PC-3 (cell line): Measurements from ENCODE around the gene SDSL. TPM values are rescaled to one million over a fixed set of nuclear protein-coding genes. Genes with fewer than 3 reads are reported as not detected.

Experiments
- ATAC-seq: fragments of 200-7000 bp; cut with Tn5 transposase; 2 replicates; pipeline ENCODE4 v1.9.1; 2020; ENCODE audit warnings: mild to moderate bottlenecking, moderate library complexity
- BruUV-seq: library from RNA; stranded (reverse); fragments of 400-500 nt; replicated peaks from 2 replicates; lab custom pipeline; 2021; lab: Mats Ljungman, UMichigan
- CTCF ChIA-PET: fragments of 300-600 bp; sonication (Branson Sonifier 250); formaldehyde crosslinking; loops from one replicate; lab custom pipeline; 2022; ENCODE audit warnings: antibody characterized with exemption; lab: Charles Lee
- POLR2A ChIA-PET: fragments of 300-600 bp; sonication (Branson Sonifier 250); formaldehyde crosslinking; loops from one replicate; lab custom pipeline; 2022; ENCODE audit warnings: antibody characterized with exemption; ENCODE audit not compliant: unreplicated experiment; lab: Charles Lee
- DNase-seq: peaks from one replicate; pipeline ENCODE4 v3.0.0-alpha.2; 2015
- H2AFZ ChIP-seq: fragments of 300-600 bp; sonication (generic); 2 replicates; pipeline ENCODE4 v1.6.0; 2016; ENCODE audit warnings: antibody characterized with exemption, low read length
- H3F3A ChIP-seq: fragments of 300-600 bp; sonication (generic); one replicate; pipeline ENCODE4 v1.6.0; 2017; ENCODE audit warnings: antibody characterized with exemption, low read length, control low read depth, mild to moderate bottlenecking; ENCODE audit not compliant: unreplicated experiment
- H3K27ac ChIP-seq: fragments of 300-600 bp; sonication (generic); 2 replicates; pipeline ENCODE4 v1.5.1; 2016; ENCODE audit warnings: mild to moderate bottlenecking, low read length
- H3K27me3 ChIP-seq: fragments of 300-600 bp; sonication (generic); 2 replicates; pipeline ENCODE4 v1.6.1; 2016; ENCODE audit warnings: low read length, mixed read lengths
- H3K36me3 ChIP-seq: fragments of 300-600 bp; sonication (generic); 2 replicates; pipeline ENCODE4 v1.6.1; 2016; ENCODE audit warnings: low read depth, mixed run types, low read length, mixed read lengths
- H3K4me1 ChIP-seq: fragments of 300-600 bp; sonication (generic); 2 replicates; pipeline ENCODE4 v1.5.1; 2016; ENCODE audit warnings: low read length; ENCODE audit not compliant: insufficient read depth
- H3K4me2 ChIP-seq: fragments of 300-600 bp; sonication (generic); 2 replicates; pipeline ENCODE4 v1.6.0; 2016; ENCODE audit warnings: low read length
- H3K4me3 ChIP-seq: fragments of 300-600 bp; sonication (generic); 2 replicates; pipeline ENCODE4 v1.5.1; 2016; ENCODE audit warnings: mild to moderate bottlenecking, low read length, mixed read lengths
- H3K79me2 ChIP-seq: fragments of 300-600 bp; sonication (generic); 2 replicates; pipeline ENCODE4 v1.6.1; 2017; ENCODE audit warnings: low read length, mixed read lengths
- H3K9ac ChIP-seq: fragments of 300-600 bp; sonication (generic); 2 replicates; pipeline ENCODE4 v1.6.0; 2016; ENCODE audit warnings: mild to moderate bottlenecking, low read length
- H3K9me2 ChIP-seq: fragments of 300-600 bp; sonication (generic); replicated peaks from 2 replicates; pipeline ENCODE4 v1.6.1; 2016; ENCODE audit warnings: mixed run types, low read length, mixed read lengths
- H3K9me3 ChIP-seq: fragments of 300-600 bp; sonication (generic); 2 replicates; pipeline ENCODE4 v1.6.1; 2016; ENCODE audit warnings: low read length, mixed read lengths
- H4K20me1 ChIP-seq: fragments of 300-600 bp; sonication (generic); 2 replicates; pipeline ENCODE4 v1.6.1; 2016; ENCODE audit warnings: low read length, mixed read lengths
- CTCF ChIP-seq: fragments of 300-600 bp; sonication (generic); conservative IDR thresholded peaks from 2 replicates; pipeline ENCODE4 v1.5.1; 2017; ENCODE audit warnings: antibody characterized with exemption, low read depth, mild to moderate bottlenecking, low read length
- EZH2 ChIP-seq: fragments of 300-600 bp; sonication (generic); IDR thresholded peaks from one replicate; pipeline ENCODE4 v1.6.1; 2017; ENCODE audit warnings: antibody characterized with exemption, mild to moderate bottlenecking, low read length; ENCODE audit not compliant: unreplicated experiment
- EZH2phosphoT487 ChIP-seq: fragments of 300-600 bp; sonication (generic); IDR thresholded peaks from 2 replicates; pipeline ENCODE4 v1.6.1; 2018; ENCODE audit warnings: mild to moderate bottlenecking, antibody characterized with exemption, low read length, borderline replicate concordance
- intact Hi-C: fragments of 100-400 bp; cut with micrococcal nuclease; formaldehyde crosslinking; loops from 2 replicates; pipeline ENCODE4 v1.9.0; 2023
- total RNA-seq: library from RNA; depleted of rRNA; stranded (reverse); fragments of >200 nt; gene quantifications from 2 replicates; pipeline ENCODE4 v1.2.3, GENCODE V29; 2014

SDSL gene
- total RNA-seq, 1 experiment from 2014 or later, result 14.0 TPM

- H3K27ac ChIP-seq, result no peak overlapping the region
- no peak overlapping the region for H3K4me3 ChIP-seq
- no peaks in the 10 kb centered on the region for H3F3A ChIP-seq
- no peaks in the 10 kb centered on the region for H3K9me3 ChIP-seq
- H3K4me1 ChIP-seq, result peaks cover 3% of the 10 kb centered on the region; the same call in 1 of the 2 replicates
- no peaks in the 10 kb centered on the region for H3K36me3 ChIP-seq
- no peaks in the 10 kb centered on the region for H4K20me1 ChIP-seq
- no peaks in the 10 kb centered on the region for H3K9me2 ChIP-seq
- intact Hi-C loops, result loop anchor here (10.0 kb wide), 1 partner anchor 315 kb away; no protein-coding TSS in a partner anchor
- H3K79me2 ChIP-seq, result no peaks in the 10 kb centered on the region
- TF ChIP-seq EZH2phosphoT487 (no peak), CTCF (no peak), EZH2 (peak; percentile 59)
- ChIA-PET CTCF (interaction anchor here (0.6 kb wide), 1 partner anchor 760 kb away, joined by 3 read pairs; no protein-coding TSS in a partner anchor), POLR2A (no interaction called here)
- H3K4me2 ChIP-seq, result no peak overlapping the region
- no TSS peak for BruUV-seq
- H3K27me3 ChIP-seq, result peaks cover 100% of the 10 kb centered on the region
- H3K9ac ChIP-seq, result no peak overlapping the region
- ATAC-seq (no peak), DNase-seq (no peak)
- H2AFZ ChIP-seq, result no peak overlapping the region
These were observed 48.0 kb downstream of the SDSL start for GRCh38 chr12:113469949-113470743.

GRCh38 chr12:113470871-113471618 lies 48.9 kb downstream of the SDSL start:
- peaks cover 3% of the 10 kb centered on the region; the same call in 1 of the 2 replicates for H3K4me1 ChIP-seq
- no peak overlapping the region for H3K27ac ChIP-seq
- intact Hi-C loops, result no loop called here
- H2AFZ ChIP-seq, result no peak overlapping the region
- H3K9me2 ChIP-seq, result no peaks in the 10 kb centered on the region
- DNase-seq (no peak), ATAC-seq (no peak)
- H4K20me1 ChIP-seq, result no peaks in the 10 kb centered on the region
- ChIA-PET CTCF (no interaction called here), POLR2A (no interaction called here)
- H3K27me3 ChIP-seq, result peaks cover 100% of the 10 kb centered on the region
- H3F3A ChIP-seq, result no peaks in the 10 kb centered on the region
- no peaks in the 10 kb centered on the region for H3K79me2 ChIP-seq
- no peaks in the 10 kb centered on the region for H3K9me3 ChIP-seq
- no peaks in the 10 kb centered on the region for H3K36me3 ChIP-seq
- H3K4me2 ChIP-seq, result no peak overlapping the region
- no peak overlapping the region for H3K4me3 ChIP-seq
- TF ChIP-seq EZH2, result no peak
- no peak for TF ChIP-seq EZH2phosphoT487
- TF ChIP-seq CTCF, result no peak
- H3K9ac ChIP-seq, result no peak overlapping the region
- BruUV-seq, result no TSS peak
